Ovary (tissue), 9 donors: ENCODE data around the gene SLC39A11. TPM values are rescaled to one million over a fixed set of nuclear protein-coding genes. Genes with fewer than 3 reads are reported as not detected.

ENCODE experiments used
- DNase-seq, 5 donors: peaks; one replicate each; pipeline ENCODE4 v3.0.0-alpha.2; 2019 to 2020
- H3K27ac ChIP-seq, 2 donors: fragments of 200-600 bp; one replicate each; pipeline versions ENCODE4 v1.5.1 to v1.8.0; 2019 to 2022
- H3K27me3 ChIP-seq: fragments of 200-600 bp; one replicate; pipeline ENCODE4 v1.8.0; 2022
- H3K36me3 ChIP-seq: fragments of 200-600 bp; sonication (generic); one replicate; pipeline ENCODE4 v1.5.1; 2019
- H3K4me1 ChIP-seq: one replicate; pipeline ENCODE4 v1.8.1; 2013; ENCODE audit warnings: mild to moderate bottlenecking, moderate library complexity; ENCODE audit not compliant: insufficient read depth
- H3K4me3 ChIP-seq: fragments of 200-600 bp; sonication (generic); one replicate; pipeline ENCODE4 v1.5.1; 2017
- H3K9me3 ChIP-seq, 2 donors: fragments of 200-600 bp in 1 of 2; sonication (generic) in 1 of 2; one replicate each; pipeline versions ENCODE4 v1.5.1 to v1.8.1; 2013 to 2019; ENCODE audit warnings: mild to moderate bottlenecking in 1 of 2, moderate library complexity in 1 of 2
- CTCF ChIP-seq, 3 donors: fragments of 450-650 bp in 2 of 3; fragments of 200-600 bp in 1 of 3; IDR thresholded peaks; one replicate each; pipeline versions ENCODE4 v1.5.1 to v1.8.0; 2016 to 2022; ENCODE audit warnings: antibody characterized with exemption in 3 of 3, mild to moderate bottlenecking in 1 of 3
- EP300 ChIP-seq: sonication (generic); formaldehyde crosslinking; IDR thresholded peaks from one replicate; pipeline ENCODE4 v1.6.1; 2017; ENCODE audit warnings: antibody characterized with exemption
- POLR2A ChIP-seq: fragments of 450-650 bp; IDR thresholded peaks from one replicate; pipeline ENCODE4 v1.6.1; 2017; ENCODE audit warnings: antibody characterized with exemption, mild to moderate bottlenecking, moderate library complexity
- WGBS, 3 donors: extraction: QIAGEN DNeasy Blood & Tissue Kit in 1 of 3; methylation state at CpG; one replicate each; pipeline versions ENCODE4 v1.1.5 to v1.1.7; 2013 to 2017; 5-methylcytosine and 5-hydroxymethylcytosine counted together
- intact Hi-C, 4 donors: fragments of 100-400 bp; cut with DNase I; formaldehyde crosslinking; loops; one replicate each; pipeline versions ENCODE4 v1.11.0 to v1.15.1; 2022 to 2023
- polyA plus RNA-seq, 2 donors: library from polyadenylated mRNA; stranded (reverse); fragments of 200-250 nt in 1 of 2; fragments of 350-450 nt in 1 of 2; fragmentation: Illumina TruSeq in 1 of 2; extraction: RNeasy Lipid Tissue Mini Kit (QIAGEN cat#74804) in 1 of 2; gene quantifications; one replicate each; pipeline ENCODE4 v1.2.3, GENCODE V29; 2013 to 2014
- total RNA-seq, 7 donors: library from RNA; depleted of rRNA in 2 of 7; stranded (reverse); fragments of >200 nt in 2 of 7; fragmentation: NEBNext Ultra II Directional in 3 of 7; extraction: Animal tissue kit (Norgen Biotek cat#: 25700) in 3 of 7; gene quantifications; one replicate each; pipeline versions ENCODE4 v1.1.0 to v1.2.4, GENCODE V29; 2016 to 2023
- donor health status: DM: no; HTN: no; CAD: no; lungs with moderate emphysema.
- donor health status: DM: no; HTN: no; CAD: no.
- donor health status: Bipolar disorder and iron deficiency.
- donor health status: DM: yes; HTN: yes; CAD: no.
- donor health status: DM: no; HTN: no; CAD: no.
- donor health status: DM: yes; HTN: yes; CAD: no.

SLC39A11 gene
- total and polyA plus RNA-seq, 9 donors: 4.0 to 21.2 (median 10.1) TPM

DNA sequence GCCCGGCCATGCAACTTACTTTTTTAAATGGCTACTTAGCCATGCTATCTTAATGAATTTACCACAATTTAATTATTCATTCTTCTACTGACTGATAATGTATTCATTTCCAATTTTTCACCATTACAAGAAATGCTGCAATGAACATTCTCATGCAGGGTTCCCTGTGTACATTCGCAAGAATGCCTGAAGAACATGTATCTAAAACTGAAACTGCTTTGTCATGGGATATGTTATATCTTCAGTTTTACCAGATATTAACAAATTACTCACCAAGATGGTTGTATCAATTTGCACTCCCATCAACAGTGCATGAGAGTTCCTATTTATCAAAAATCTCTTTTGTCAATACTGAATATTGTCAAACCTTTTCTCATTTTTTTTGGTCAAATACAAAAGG lies 100.8 kb downstream of the SLC39A11 start:
- 94 to 98% (median 96%) methylated on average over 2 of the region's 2 CpGs for WGBS, 3 donors
- H3K9me3 ChIP-seq: no peaks in the 10 kb centered on the region
- DNase-seq: no peak
- no peaks in the 10 kb centered on the region for H3K4me1 ChIP-seq
- H3K27ac ChIP-seq: no peak overlapping the region
- H3K27me3 ChIP-seq: no peaks in the 10 kb centered on the region
- no peak overlapping the region for H3K4me3 ChIP-seq
- intact Hi-C loops: loop anchor here in 1 of 4 donors (10.0 kb wide), 1 partner anchor 163 kb away; no protein-coding TSS in a partner anchor
- no peaks in the 10 kb centered on the region for H3K36me3 ChIP-seq
- TF ChIP-seq POLR2A: no peak
- no peak for TF ChIP-seq EP300
- no peak for TF ChIP-seq CTCF (IDR thresholded peaks at IDR 0.05)

- no peak for DNase-seq
- no peak overlapping the region for H3K4me3 ChIP-seq
- H3K36me3 ChIP-seq: no peaks in the 10 kb centered on the region
- H3K9me3 ChIP-seq: no peaks in the 10 kb centered on the region
- H3K27me3 ChIP-seq: no peaks in the 10 kb centered on the region
- no peak for TF ChIP-seq POLR2A
- no peak for TF ChIP-seq EP300
- no peak for TF ChIP-seq CTCF (IDR thresholded peaks at IDR 0.05)
- no peak overlapping the region for H3K27ac ChIP-seq
- 73 to 84% (median 74%) methylated on average over 6 of the region's 6 CpGs for WGBS, 3 donors
- H3K4me1 ChIP-seq: no peaks in the 10 kb centered on the region
- intact Hi-C loops: no loop called here
These were observed 103.3 kb downstream of the SLC39A11 start for GRCh38 chr17:72989074-72989610.

DNA sequence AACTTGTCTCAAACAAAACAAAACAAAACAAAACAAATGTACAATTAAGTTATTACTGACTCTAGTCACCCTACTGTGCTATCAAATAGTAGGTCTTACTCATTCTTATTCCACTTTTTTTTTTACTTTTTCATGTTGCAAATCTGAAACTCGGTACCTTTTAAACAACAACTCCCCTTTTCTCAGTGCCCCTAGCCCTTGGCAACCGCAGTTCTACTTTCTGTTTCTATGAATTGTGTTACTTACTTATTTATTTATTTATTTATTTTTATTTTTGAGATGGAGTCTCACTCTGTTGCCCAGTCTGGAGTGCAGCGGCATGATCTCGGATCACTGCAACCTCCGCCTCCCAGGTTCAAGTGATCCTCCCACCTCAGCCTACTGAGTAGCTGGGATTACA lies 104.0 kb downstream of the SLC39A11 start:
- WGBS, 3 donors: 93 to 96% (median 95%) methylated on average over 5 of the region's 5 CpGs
- TF ChIP-seq EP300: no peak
- no peak for TF ChIP-seq CTCF (IDR thresholded peaks at IDR 0.05)
- TF ChIP-seq POLR2A: no peak
- Histone ChIP-seq H3K4me1 (no peaks in the 10 kb centered on the region), H3K36me3 (no peaks in the 10 kb centered on the region), H3K27me3 (no peaks in the 10 kb centered on the region), H3K9me3 (no peaks in the 10 kb centered on the region), H3K27ac (no peak overlapping the region), H3K4me3 (no peak overlapping the region)
- intact Hi-C loops: no loop called here
- DNase-seq: no peak

DNA sequence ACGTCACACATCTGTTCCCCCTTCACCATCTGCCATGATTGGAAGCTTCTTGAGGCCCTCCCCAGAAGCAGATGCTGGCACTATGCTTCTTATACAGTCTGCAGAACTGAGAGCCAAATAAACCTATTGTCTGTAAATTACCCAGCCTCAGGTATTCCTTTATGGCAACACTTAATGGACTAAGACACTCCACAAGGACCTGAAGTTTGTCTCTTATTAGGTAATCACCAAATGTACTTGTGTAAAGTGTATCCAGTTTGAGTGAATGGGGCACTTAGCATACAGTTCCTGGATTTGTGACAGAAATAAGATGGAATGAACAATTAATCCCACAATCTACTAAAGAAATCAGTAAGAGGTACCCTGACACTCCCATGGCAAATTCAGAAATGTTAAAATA lies 105.3 kb downstream of the SLC39A11 start:
- no peak overlapping the region for H3K27ac ChIP-seq
- H3K9me3 ChIP-seq: no peaks in the 10 kb centered on the region
- no peaks in the 10 kb centered on the region for H3K36me3 ChIP-seq
- intact Hi-C loops: no loop called here
- no peak for DNase-seq
- 88 to 100% (median 100%) methylated on average over 1 of the region's 1 CpG for WGBS, 3 donors
- TF ChIP-seq CTCF (IDR thresholded peaks at IDR 0.05) (no peak), EP300 (no peak), POLR2A (no peak)
- H3K4me3 ChIP-seq: no peak overlapping the region
- no peaks in the 10 kb centered on the region for H3K27me3 ChIP-seq
- H3K4me1 ChIP-seq: no peaks in the 10 kb centered on the region
